IMR-90 (cell line): Measurements from ENCODE around the gene OR7G2. TPM values are rescaled to one million over a fixed set of nuclear protein-coding genes. Genes with fewer than 3 reads are reported as not detected.

Source experiments
- ATAC-seq: fragments of 200-7000 bp; cut with Tn5 transposase; 2 replicates; pipeline ENCODE4 v1.9.1; 2020; ENCODE audit warnings: low read depth, mild to moderate bottlenecking, moderate library complexity
- BruUV-seq: library from RNA; stranded (reverse); fragments of 400-500 nt; replicated peaks from 2 replicates; lab custom pipeline; 2021; lab: Mats Ljungman, UMichigan
- CTCF ChIA-PET: fragments of 300-600 bp; formaldehyde crosslinking; extraction: SDS; loops from one replicate; lab custom pipeline; 2021; ENCODE audit warnings: antibody characterized with exemption; lab: Yijun Ruan, JAX
- POLR2A ChIA-PET: fragments of 300-600 bp; sonication (Branson Sonifier 250); formaldehyde crosslinking; loops from one replicate; lab custom pipeline; 2022; ENCODE audit warnings: antibody characterized with exemption; ENCODE audit not compliant: unreplicated experiment; lab: Charles Lee
- DNase-seq: peaks from one replicate; pipeline ENCODE4 v3.0.0; 2013
- H2AFZ ChIP-seq: replicated peaks from 2 replicates; pipeline ENCODE3; 2013; ENCODE audit warnings: low read length, mild to moderate bottlenecking; ENCODE audit not compliant: poor library complexity
- H2AK5ac ChIP-seq: 2 replicates; pipeline ENCODE4 v1.6.1; 2013; ENCODE audit warnings: low read depth, low read length, inconsistent platforms
- H2AK9ac ChIP-seq: replicated peaks from 2 replicates; pipeline ENCODE3; 2013; ENCODE audit warnings: mild to moderate bottlenecking, low read depth, low read length, moderate library complexity; ENCODE audit not compliant: poor library complexity
- H2BK120ac ChIP-seq: 2 replicates; pipeline ENCODE4 v1.6.1; 2013; ENCODE audit warnings: low read depth, low read length, inconsistent platforms
- H2BK15ac ChIP-seq: 3 replicates; pipeline ENCODE4 v1.6.1; 2013; ENCODE audit warnings: low read depth, low read length, inconsistent platforms
- H2BK20ac ChIP-seq: 2 replicates; pipeline ENCODE4 v1.6.1; 2013; ENCODE audit warnings: low read depth, mild to moderate bottlenecking, inconsistent platforms, low read length, moderate library complexity
- H2BK5ac ChIP-seq: 2 replicates; pipeline ENCODE4 v1.6.1; 2013; ENCODE audit warnings: mild to moderate bottlenecking, low read depth, low read length, inconsistent platforms; ENCODE audit not compliant: poor library complexity, severe bottlenecking
- H3K14ac ChIP-seq: replicated peaks from 2 replicates; pipeline ENCODE4 v1.6.1; 2013; ENCODE audit warnings: low read depth, low read length, inconsistent platforms
- H3K18ac ChIP-seq: 2 replicates; pipeline ENCODE4 v1.6.1; 2013; ENCODE audit warnings: low read depth, low read length, control low read depth
- H3K23ac ChIP-seq: 2 replicates; pipeline ENCODE4 v1.6.1; 2013; ENCODE audit warnings: low read depth, low read length, inconsistent platforms
- H3K27ac ChIP-seq: 2 replicates; pipeline ENCODE4 v1.5.1; 2013; ENCODE audit warnings: mild to moderate bottlenecking, control low read depth, low read length; ENCODE audit not compliant: insufficient read depth
- H3K27me3 ChIP-seq: 2 replicates; pipeline ENCODE4 v1.6.1; 2013; ENCODE audit warnings: low read length; ENCODE audit not compliant: control insufficient read depth, insufficient read depth
- H3K36me3 ChIP-seq: 2 replicates; pipeline ENCODE4 v1.6.1; 2013; ENCODE audit warnings: low read length, mixed read lengths; ENCODE audit not compliant: control insufficient read depth, insufficient read depth
- H3K4ac ChIP-seq: 2 replicates; pipeline ENCODE4 v1.6.1; 2013; ENCODE audit warnings: low read depth, low read length, inconsistent platforms
- H3K4me1 ChIP-seq: 2 replicates; pipeline ENCODE4 v1.6.1; 2013; ENCODE audit warnings: low read length, mixed read lengths; ENCODE audit not compliant: control insufficient read depth, insufficient read depth
- H3K4me2 ChIP-seq: 2 replicates; pipeline ENCODE4 v1.6.1; 2013; ENCODE audit warnings: low read depth, mild to moderate bottlenecking, control low read depth, low read length, moderate library complexity
- H3K4me3 ChIP-seq: 2 replicates; pipeline ENCODE4 v1.5.1; 2013; ENCODE audit warnings: low read depth, mild to moderate bottlenecking, control low read depth, low read length, moderate library complexity; ENCODE audit not compliant: insufficient read depth
- H3K56ac ChIP-seq: 2 replicates; pipeline ENCODE4 v1.6.1; 2013; ENCODE audit warnings: low read length, inconsistent platforms; ENCODE audit not compliant: insufficient read depth; ENCODE audit errors: extremely low read depth
- H3K79me1 ChIP-seq, 2 experiments: 2 replicates each; pipeline ENCODE4 v1.6.1; 2013; ENCODE audit warnings: low read length in 2 of 2, inconsistent platforms in 1 of 2, low read depth in 1 of 2
- H3K9ac ChIP-seq: 2 replicates; pipeline ENCODE4 v1.6.1; 2013; ENCODE audit warnings: low read depth, low read length, control low read depth
- H3K9me1 ChIP-seq: 2 replicates; pipeline ENCODE4 v1.6.1; 2013; ENCODE audit warnings: low read length, inconsistent platforms; ENCODE audit not compliant: insufficient read depth
- H3K9me3 ChIP-seq: 2 replicates; pipeline ENCODE4 v1.6.1; 2013; ENCODE audit warnings: low read length; ENCODE audit not compliant: control insufficient read depth, insufficient read depth
- H4K20me1 ChIP-seq: 2 replicates; pipeline ENCODE4 v1.6.1; 2013; ENCODE audit warnings: low read length, inconsistent platforms; ENCODE audit not compliant: insufficient read depth
- H4K5ac ChIP-seq: 2 replicates; pipeline ENCODE4 v1.6.1; 2013; ENCODE audit warnings: mild to moderate bottlenecking, low read depth, low read length, control low read depth
- H4K8ac ChIP-seq, 2 experiments: 2 replicates each; pipeline ENCODE4 v1.6.1; 2013; ENCODE audit warnings: low read depth in 2 of 2, low read length in 2 of 2, control low read depth in 1 of 2, inconsistent platforms in 1 of 2
- H4K91ac ChIP-seq: 2 replicates; pipeline ENCODE4 v1.6.1; 2013; ENCODE audit warnings: low read depth, low read length, inconsistent platforms; ENCODE audit not compliant: insufficient read depth
- RAD21 ChIP-seq: IDR thresholded peaks from 2 replicates; pipeline ENCODE4 v1.6.1; 2012; ENCODE audit warnings: low read length, improper control_type of control experiment
- WGBS, 2 experiments: methylation state at CpG; one replicate each; pipeline versions ENCODE4 v1.1.5 to v1.1.7; 2013; ENCODE audit warnings: missing lambda C conversion rate in 2 of 2; ENCODE audit not compliant: insufficient read length in 1 of 2; ENCODE audit errors: extremely low coverage in 2 of 2; 5-methylcytosine and 5-hydroxymethylcytosine counted together
- dilution Hi-C: fragments of 300-500 bp; cut with HindIII; formaldehyde crosslinking; loops from one replicate; pipeline ENCODE4 v1.14.3; 2018; ENCODE audit warnings: low sequenced_read_pairs; ENCODE audit not compliant: unreplicated experiment
- in situ Hi-C: fragments of 300-500 bp; cut with MboI; formaldehyde crosslinking; loops from 3 replicates; pipeline ENCODE4 v1.14.3; 2019; ENCODE audit warnings: low sequenced_read_pairs, inconsistent platforms, mixed read lengths
- intact Hi-C: fragments of 100-400 bp; cut with micrococcal nuclease; formaldehyde crosslinking; loops from 2 replicates; pipeline ENCODE4 v1.10.0; 2022
- polyA plus RNA-seq, 3 experiments: library from polyadenylated mRNA; depleted of rRNA; stranded (reverse); fragments of >200 nt; gene quantifications; 2 replicates each; pipeline ENCODE4 v1.2.3, GENCODE V29; 2012; ENCODE audit warnings: low replicate concordance in 1 of 3
- total RNA-seq: library from RNA; depleted of rRNA; stranded (reverse); fragments of >200 nt; gene quantifications from 2 replicates; pipeline ENCODE4 v1.2.3, GENCODE V29; 2012

Gene OR7G2
- total and polyA plus RNA-seq, 2 of the 4 experiments (the other 2 are of a cell fraction), result not detected

- ATAC-seq, result no peak
- H3K9ac ChIP-seq, result no peak within 1 kb of the TSS
- H3K4ac ChIP-seq, result no peak within 1 kb of the TSS
- H2AFZ ChIP-seq, result no peak within 1 kb of the TSS
- H4K8ac ChIP-seq, result no peak within 1 kb of the TSS
- peaks cover 4% of the 10 kb centered on the region for H3K9me3 ChIP-seq
- H4K5ac ChIP-seq, result no peak within 1 kb of the TSS
- TF ChIP-seq RAD21, result no peak
- in situ Hi-C loops (no loop called here), dilution Hi-C loops (no loop called here), intact Hi-C loops (no loop called here)
- H2BK20ac ChIP-seq, result no peak within 1 kb of the TSS
- no peak within 1 kb of the TSS for H3K56ac ChIP-seq
- H3K4me2 ChIP-seq, result no peak within 1 kb of the TSS
- ChIA-PET POLR2A (no interaction called here), CTCF (no interaction called here)
- H2AK5ac ChIP-seq, result no peak within 1 kb of the TSS
- H4K20me1 ChIP-seq, result no peaks in the 10 kb centered on the region
- H4K91ac ChIP-seq, result no peak within 1 kb of the TSS
- no peaks in the 10 kb centered on the region for H3K27me3 ChIP-seq
- no peaks in the 10 kb centered on the region for H3K79me1 ChIP-seq
- no peaks in the 10 kb centered on the region for H3K4me1 ChIP-seq
- H2BK5ac ChIP-seq, result no peak within 1 kb of the TSS
- BruUV-seq, result no TSS peak
- H3K4me3 ChIP-seq, result no peak within 1 kb of the TSS
- H3K14ac ChIP-seq, result no peak within 1 kb of the TSS
- H2BK120ac ChIP-seq, result no peak within 1 kb of the TSS
- no peak within 1 kb of the TSS for H2BK15ac ChIP-seq
- no peak within 1 kb of the TSS for H3K18ac ChIP-seq
- DNase-seq, result no peak
- H3K27ac ChIP-seq, result no peak within 1 kb of the TSS
- no CpG with 5 or more reads among the region's 2 CpGs for WGBS, 2 experiments
- no peak within 1 kb of the TSS for H3K23ac ChIP-seq
- no peak within 1 kb of the TSS for H2AK9ac ChIP-seq
- H3K9me1 ChIP-seq, result no peaks in the 10 kb centered on the region
- H3K36me3 ChIP-seq, result no peaks in the 10 kb centered on the region
Observed at GRCh38 chr19:9115307-9115813, 8.1 kb upstream of the OR7G2 start, which contains the start of gene OR7G1. OR7G1 (minus strand) TSS chr19:9115763; CDS start chr19:9115763, 0 bp downstream.
